Esophagus mucosa (tissue), 1 donor: ENCODE data around the gene COL4A3. TPM values are rescaled to one million over a fixed set of nuclear protein-coding genes. Genes with fewer than 3 reads are reported as not detected.

ENCODE experiments used
- ATAC-seq: fragments of 200-7000 bp; cut with Tn5 transposase; one replicate; pipeline ENCODE4 v1.9.1; 2020
- total RNA-seq: library from RNA; stranded (reverse); gene quantifications from one replicate; pipeline ENCODE4 v1.2.4, GENCODE V29; 2023
- donor health status: DM: yes; HTN: yes; CAD: no.

COL4A3 gene
- total RNA-seq, 1 donor from 2014 or later, result 0.76 TPM

DNA sequence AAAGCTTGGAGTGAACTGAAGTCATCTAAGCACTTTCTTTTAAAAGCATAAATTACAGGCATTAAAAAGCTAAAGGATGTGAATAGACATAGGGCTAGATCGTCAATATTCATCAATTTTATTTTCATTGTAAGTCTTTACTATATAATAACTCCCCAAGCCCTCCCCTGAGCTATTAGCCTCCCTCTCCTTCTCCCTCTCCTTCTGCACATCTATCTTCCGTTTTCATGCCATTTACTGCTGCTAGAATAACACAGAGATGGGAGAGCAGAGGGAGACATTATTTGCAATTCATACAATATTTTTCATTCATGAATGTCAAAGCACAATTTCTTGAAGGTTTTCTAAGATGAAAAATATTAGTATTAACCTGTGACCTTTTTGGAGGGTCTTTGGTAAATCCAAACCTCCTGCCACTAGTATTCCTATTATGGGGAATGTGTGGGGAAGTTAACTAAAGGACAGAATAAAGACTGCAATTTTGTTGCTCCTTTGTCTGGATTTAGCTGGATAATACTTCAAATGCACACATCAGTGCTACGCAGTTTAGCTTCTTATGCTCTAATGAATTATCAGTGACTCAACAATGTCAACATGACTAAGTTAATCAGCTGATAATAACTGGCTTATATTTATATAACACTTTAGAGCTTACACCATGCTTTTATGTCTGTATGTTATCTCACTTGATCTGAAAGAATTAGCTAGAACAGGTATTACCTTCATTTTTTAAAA, 132.4 kb downstream of the COL4A3 start:
- peak; percentile 41 for ATAC-seq

- no peak for ATAC-seq
Observed at GRCh38 chr2:227301523-227301922, 137.1 kb downstream of the COL4A3 start.

- ATAC-seq, result peak; percentile 88
Observed at GRCh38 chr2:227308784-227309183, 144.4 kb downstream of the COL4A3 start.

DNA sequence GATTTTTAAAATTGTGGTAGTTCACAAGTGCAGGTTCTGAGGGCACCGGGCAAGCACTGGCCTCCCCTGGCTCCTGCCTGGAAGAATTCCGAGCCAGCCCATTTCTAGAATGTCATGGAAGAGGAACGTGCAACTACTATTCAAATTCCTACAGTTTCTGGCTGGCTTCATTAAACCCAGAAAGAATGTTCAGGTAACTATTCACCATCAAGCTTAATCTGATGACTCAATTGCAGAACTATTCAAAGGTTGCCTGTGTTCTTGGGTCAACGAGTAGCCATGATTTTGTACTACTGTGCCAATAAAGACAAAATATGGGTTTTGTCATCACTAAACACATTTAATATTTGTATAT, 146.3 kb downstream of the COL4A3 start:
- ATAC-seq, result no peak

DNA sequence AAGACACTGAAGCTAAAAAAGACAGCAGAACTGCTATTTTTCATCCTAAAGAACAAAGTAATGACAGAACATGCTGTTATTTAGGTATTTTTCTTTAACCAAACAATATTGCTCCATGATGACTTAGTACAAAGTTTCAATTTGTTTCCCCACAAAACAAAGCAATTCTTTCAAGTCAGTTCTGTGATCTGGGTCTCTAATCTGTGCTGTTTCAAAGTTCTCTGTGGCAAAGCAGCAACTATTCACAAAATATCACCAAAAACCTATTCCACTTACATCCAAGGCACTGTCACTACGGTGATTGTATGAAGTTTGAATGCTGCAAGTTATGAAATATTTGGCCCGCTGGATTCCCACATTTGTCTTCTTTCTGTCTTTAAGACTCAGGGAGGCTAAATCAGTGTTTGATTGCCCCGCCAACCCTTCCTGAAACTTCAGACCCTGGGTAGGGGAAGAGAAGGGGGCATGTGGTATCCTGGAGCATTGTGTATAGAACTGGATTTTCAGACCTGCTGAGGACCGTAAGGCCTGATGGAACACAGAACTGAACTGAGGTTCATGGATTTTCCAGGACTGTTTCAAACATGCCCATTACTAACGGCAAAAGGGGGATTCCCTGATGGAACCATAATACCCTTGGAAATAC, 147.6 kb downstream of the COL4A3 start:
- ATAC-seq, result no peak

GRCh38 chr2:227312579-227312978, 148.2 kb downstream of the COL4A3 start:
- ATAC-seq, result no peak

- no peak for ATAC-seq
Observed at GRCh38 chr2:227313310-227313709, 148.9 kb downstream of the COL4A3 start.

- no peak for ATAC-seq
Observed at GRCh38 chr2:227317834-227318233, 153.4 kb downstream of the COL4A3 start.

DNA sequence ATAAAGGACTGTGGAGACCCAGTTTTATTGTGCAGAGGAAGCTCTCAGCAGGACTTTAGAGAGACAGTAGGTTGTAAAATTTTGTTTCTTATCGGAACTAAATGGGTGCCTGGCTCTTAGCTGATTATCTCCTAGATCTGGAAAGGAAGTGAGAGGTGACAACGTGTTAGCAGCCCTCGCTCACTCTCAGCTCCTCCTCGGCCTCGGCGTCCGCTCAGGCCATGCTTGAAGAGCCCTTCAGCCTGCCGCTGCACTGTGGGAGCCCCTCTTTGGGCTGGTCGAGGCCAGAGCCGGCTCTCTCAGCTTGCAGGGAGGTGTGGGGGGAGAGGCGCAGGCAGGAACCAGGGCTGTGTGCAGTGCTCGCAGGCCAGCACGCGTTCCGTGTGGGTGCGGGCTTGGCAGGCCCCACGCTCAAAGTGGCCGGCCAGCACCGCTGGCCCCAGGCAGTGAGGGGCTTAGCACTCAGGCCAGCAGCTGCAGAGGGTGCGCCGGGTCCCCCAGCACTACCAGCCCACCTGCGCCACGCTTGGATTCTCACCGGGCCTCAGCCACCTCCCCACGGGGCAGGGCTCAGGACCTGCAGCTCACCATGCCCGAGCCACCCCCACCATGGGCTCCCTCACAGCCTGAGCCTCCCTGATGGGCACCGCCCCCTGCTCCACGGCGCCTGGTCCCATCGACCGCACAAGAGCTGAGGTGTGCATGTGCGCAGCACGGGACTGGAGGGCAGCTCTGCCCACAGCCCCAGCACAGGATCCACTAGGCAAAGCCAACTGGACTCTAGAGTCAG, 156.1 kb downstream of the COL4A3 start:
- ATAC-seq, result no peak

DNA sequence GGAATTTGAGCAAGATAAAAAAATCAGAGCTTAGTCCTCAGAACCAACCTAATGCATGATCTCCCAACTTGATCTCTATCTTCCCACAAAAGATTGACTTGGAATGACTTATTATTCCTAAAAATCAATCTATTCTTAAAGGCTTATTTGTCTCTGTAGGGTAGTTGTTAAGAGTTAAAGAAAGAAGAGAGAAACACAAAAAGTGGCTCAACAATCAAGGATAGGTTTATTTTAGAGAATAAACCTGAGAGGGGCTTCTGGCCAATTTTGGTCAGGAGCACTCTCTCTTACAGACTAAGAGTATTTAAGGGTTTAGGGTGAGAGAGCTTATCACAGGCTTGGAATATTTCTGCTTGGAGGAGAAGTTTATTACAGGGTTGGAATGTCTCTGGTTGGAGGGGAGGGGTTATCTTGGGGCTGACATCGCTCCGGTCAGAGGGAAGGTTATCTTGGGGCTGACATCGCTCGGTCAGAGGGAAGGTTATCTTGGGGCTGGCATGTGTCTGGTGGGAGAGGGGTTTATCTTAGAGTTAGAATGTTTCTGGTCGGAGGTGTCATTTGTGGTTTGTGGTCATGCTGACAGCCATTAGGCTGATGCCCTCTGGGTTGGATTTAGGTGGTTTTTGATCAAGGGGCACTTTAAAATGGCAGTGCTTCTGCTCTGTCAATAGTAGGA, 158.2 kb downstream of the COL4A3 start:
- no peak for ATAC-seq

GRCh38 chr2:227323818-227324217, 159.4 kb downstream of the COL4A3 start:
- no peak for ATAC-seq

DNA sequence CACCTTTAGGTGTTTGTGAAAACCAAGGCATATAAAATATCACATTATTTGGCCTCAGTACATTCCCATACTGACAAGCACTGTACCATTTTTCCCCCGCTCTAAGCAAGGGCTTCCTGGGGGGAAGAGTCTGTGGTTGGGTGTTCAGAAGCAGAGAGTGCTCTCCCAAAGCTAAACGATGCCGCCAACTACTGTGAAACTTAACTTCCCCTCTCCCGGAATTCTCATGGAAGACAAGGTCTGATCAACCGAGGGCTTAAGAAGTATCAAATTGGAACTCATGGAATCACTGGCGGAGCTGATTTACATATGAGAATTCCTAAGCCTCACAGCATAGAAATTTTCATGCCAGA, 160.2 kb downstream of the COL4A3 start:
- peak; percentile 29 for ATAC-seq

DNA sequence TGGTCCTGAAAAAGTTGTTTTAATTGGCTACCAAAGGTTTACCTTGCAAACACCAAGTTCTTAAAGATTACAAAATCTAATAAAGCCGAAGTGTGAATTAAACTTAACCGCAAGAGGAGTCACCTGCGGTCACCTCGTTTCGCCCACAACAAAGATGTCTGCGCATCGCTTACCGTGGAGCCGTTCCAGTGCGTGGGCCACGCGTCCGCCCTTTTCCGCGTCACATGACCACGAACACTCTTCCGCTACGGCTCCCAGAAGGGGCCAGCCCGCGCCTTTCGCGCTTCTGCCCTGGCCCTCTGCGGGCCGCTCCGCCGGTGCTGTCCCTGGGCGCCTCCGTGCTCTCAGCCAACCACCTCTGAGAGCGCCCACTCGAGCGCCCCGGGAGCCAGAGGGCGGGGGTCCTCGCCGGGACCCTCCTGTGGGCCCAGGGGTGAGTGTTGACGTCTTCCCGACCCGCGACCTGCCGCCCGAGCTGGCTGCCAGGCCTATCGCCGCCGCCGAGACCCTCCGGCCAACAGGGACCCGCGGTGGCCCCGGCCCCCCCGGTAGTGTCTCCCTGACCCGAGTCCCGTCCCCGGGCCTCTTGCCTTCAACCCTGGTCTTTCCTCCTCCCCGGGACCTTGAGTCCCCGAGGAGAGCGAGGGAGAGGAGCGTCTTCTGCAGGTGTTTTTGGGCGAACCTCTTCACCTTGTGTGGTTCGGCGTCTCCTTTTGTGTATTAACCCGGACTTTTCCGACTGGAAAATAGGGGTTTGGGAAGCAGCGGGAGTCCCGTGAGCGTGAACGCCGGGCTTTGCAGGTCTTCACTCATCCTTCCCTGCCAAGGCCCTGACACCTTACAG, 160.8 kb downstream of the COL4A3 start, which contains the start of gene MFF:
Gene MFF (plus strand): TSS at position 257 of the 844 bp plus-strand sequence. CDS start 5,415 bp downstream, outside the sequence.
- ATAC-seq, result peak; percentile 100

DNA sequence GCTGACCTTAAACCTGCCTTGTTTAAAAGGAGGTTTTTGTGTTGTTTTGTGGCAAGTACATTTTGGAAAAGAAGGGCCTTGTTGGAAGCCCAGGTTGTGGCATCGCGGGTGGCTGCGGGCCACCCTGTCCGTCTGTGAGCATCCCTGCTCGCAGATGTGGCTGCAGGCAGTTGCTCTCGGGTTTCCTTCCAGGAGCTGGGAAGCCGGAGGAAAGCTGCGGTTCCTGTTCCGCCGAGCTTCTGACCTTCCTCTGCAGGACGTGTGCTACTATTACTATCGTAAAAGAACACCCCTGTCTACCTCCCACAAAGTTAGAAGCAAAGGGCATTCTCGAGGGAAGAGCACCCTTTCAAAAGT, 161.4 kb downstream of the COL4A3 start:
- ATAC-seq, result peak; percentile 24

DNA sequence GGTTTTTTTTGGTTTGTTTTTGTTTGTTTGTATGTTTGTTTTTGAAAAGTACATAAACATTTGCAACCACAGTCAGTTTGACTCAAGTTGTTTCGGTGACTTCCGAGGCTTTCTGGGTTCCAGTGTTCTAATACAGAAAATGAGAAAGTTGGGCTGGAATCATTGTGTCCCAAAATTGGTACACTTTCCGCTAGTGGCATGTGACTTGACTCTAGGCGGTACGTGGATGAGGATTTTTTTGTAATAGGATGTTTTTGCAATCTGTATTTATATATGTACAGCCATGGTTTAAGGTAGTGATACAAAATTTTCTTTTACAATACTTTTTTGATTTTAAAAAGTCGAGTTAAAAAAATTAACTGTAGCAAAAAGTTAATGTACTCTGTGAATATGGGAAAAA, 162.4 kb downstream of the COL4A3 start:
- ATAC-seq, result no peak

DNA sequence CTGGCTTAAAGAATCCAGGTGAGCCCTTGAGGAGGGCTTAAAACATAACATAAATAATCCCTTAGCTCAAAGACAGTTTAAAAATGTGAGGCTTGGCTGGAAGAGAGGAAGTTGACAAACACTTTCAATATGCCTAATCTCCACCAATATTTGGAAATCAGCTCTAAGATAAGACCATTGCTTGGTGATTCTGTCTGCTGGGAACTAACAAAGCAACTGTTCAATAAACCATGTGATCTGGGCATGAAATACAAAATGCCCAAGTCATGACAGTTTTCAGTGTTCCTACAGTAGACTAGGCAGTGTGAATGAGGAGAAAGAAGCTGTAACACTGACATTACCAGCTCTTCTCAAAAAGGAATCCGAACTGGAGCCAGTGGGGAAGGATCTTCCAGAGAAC, 171.3 kb downstream of the COL4A3 start:
- no peak for ATAC-seq

DNA sequence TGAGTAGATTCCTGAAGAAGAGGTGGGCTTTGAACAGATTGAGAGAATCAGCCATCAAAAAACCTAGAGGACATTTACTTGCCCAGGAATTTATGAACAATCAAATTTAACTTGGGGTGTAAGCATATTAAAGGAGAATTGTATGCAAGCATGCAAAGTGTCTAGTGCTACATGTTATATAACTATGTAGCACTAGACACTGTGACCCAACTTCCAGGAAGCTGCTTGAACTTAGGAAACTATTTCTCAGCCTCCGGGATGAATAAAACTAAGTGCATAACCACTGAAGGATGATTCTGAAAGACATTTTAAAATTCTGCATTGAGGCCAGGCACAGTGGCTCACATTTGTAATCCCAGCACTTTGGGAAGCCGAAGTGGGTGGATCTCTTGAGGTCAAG, 173.0 kb downstream of the COL4A3 start:
- ATAC-seq, result no peak

GRCh38 chr2:227339098-227339599, 174.7 kb downstream of the COL4A3 start:
- ATAC-seq, result no peak

- ATAC-seq, result no peak
Observed at GRCh38 chr2:227340106-227340505, 175.7 kb downstream of the COL4A3 start.

DNA sequence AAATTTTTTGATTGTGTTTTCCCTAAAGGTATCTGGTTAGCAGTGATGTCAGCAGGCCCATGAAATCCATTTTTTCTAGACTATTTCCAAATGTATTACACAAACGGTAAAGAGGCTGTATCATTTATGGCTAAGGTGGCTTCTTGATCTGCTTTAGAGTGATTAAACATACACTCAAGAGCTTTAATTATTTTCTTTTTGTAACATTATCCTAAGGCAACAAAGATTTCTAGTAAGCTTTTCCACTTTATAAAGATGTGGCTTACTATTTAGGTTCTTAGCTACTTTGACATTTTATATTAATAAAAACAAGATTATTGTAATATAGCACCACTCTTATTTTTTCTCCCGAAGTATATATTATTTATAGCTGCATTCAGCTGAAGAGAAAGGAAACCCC, 177.1 kb downstream of the COL4A3 start:
- no peak for ATAC-seq

GRCh38 chr2:227344231-227344630, 179.8 kb downstream of the COL4A3 start:
- ATAC-seq, result no peak

DNA sequence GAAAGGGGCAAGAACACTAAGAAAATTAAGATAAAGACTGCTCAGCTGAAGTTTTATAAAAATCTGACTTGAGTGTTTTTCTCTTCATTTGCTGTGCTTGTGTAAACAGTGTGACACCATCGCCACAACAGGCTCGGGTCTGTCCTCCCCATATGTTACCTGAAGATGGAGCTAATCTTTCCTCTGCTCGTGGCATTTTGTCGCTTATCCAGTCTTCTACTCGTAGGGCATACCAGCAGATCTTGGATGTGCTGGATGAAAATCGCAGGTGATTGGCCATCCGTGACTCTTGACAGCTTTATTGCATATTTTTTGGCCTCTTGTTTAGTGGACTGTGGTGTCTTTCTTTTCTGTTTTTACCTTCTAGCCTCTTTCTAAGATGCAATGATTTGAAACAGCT, 182.7 kb downstream of the COL4A3 start:
- no peak for ATAC-seq
